ENCODE results near the gene METTL2B. TPM values are rescaled to one million over a fixed set of nuclear protein-coding genes. Genes with fewer than 3 reads are reported as not detected.

Gene METTL2B
- total RNA-seq, 2 donors from 2014 or later: 29.5 to 49.5 TPM

Other genes starting within 250 kb of the METTL2B start
- not detected for gene LEP, start 235.5 kb upstream of the METTL2B start, total RNA-seq
- gene RBM28, start 132.8 kb upstream of the METTL2B start, total RNA-seq: 10 to 100 TPM; 30.4 to 46.6 TPM
- gene PRRT4, start 115.1 kb upstream of the METTL2B start, total RNA-seq: under 1 TPM; 0.13 to 0.45 TPM
- gene IMPDH1, start 66.8 kb upstream of the METTL2B start, total RNA-seq: 10 to 100 TPM; 62.7 to 95.6 TPM
- 1,000 to 10,000 TPM in 1 of 2 donors, 10 to 100 TPM in 1; 72.9 to 1,213 TPM for gene HILPDA, start 20.9 kb upstream of the METTL2B start, total RNA-seq
- gene GARIN1A, start 195.5 kb downstream of the METTL2B start, total RNA-seq: 1 to 10 TPM; 1.8 TPM